Left forelimb (tissue), 1 donor: Measurements from ENCODE around the gene MSMO1.
"Not testable (repeated sequence)": the region's sequence is repeated elsewhere in the genome, so short reads cannot be mapped to it uniquely, and the experiment has no call there.

Experiments used
- DNase-seq: peaks from one replicate; pipeline ENCODE4 v3.0.0-alpha.2; 2018; ENCODE audit warnings: low spot score

Gene MSMO1

DNA sequence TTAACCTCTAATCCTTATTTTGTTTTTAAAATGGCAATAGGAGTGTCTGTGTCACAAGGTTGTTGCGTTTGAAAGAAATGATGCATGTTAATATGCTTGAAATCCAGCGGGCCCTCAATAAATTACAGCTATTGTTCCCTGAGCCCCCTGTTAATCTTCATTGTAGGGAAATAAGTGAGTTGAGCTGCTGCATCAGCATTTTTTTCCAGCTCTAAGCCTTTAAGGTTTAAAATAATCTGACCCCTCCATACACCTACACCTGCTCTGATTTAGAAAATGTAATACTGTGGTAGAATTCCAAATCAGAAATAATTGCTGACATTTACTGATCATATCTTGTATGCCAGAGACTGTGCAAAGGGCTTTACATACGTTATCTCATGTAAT is 2.6 kb upstream of the MSMO1 start:
- no peak for DNase-seq

DNA sequence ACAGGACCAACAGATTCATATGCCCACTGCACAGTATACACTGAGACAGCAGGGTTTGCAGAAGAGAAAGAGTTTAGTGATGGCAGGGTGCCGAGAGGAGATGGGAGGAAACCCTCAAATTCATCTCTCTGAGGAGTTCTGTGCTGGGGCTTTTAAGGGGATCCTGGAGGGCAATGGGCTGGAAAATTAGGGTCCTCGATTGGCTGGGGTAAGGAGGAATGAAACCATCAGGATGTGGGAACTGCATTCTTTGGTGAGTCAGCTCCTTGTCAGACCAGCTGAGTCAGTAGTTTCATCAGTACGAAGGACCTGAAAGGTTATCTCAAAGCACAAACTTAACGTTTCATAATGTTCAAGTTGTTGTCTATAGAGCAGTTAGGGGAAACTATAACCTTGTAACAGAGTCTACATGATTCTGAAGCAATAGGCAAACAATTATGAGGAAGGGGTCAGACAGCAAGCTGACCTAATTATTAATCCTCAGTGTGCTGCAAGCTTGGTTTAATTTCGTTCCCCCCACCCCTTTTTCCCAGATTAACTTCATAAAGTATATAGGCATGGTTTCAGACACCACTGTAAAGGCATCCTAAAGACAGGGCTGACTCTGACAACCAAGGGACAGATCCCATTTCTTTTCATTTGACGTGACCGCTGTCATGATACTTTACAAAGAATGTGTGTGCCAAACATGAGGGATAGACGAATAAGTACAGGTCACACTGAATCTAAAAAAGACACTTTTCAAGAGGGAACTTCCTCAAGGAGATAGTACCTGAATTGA is 1.5 kb upstream of the MSMO1 start:
- DNase-seq, result no peak

DNA sequence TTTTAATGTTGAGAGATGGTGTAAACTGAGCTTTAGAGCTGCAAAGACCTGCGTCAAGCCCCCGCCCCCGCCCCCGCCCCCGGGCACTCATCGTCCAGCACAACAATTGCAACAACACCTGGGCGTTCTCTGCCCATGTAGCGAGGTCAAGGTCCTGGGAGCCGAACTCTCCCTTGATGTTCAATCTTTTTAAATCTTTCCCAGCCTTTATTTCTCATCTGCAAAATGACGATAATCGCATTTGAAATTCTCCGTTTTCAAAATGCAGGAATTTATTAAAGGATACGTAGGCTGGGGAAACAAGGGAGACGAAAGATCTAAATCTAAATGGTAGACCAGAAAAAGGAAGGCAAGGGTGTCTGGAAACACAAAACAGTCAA is 648 bp upstream of the MSMO1 start:
- no peak for DNase-seq

DNA sequence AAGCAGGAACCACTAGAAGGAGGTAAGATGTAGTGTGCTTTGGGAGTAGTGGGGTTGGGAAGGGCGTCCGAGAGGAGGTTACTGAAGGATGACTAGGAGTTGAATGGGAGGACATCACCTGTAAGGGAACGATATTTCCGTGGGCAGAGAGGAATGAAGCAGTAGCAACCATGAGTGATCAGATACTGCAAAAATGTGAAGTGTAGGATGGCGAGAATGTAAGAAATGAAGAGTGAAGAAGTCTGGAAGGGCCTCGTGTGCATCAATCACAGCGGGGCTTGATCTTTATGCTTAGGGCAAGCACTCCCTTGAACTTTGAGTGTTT is 594 bp downstream of the MSMO1 start:
- DNase-seq, result no peak

DNA sequence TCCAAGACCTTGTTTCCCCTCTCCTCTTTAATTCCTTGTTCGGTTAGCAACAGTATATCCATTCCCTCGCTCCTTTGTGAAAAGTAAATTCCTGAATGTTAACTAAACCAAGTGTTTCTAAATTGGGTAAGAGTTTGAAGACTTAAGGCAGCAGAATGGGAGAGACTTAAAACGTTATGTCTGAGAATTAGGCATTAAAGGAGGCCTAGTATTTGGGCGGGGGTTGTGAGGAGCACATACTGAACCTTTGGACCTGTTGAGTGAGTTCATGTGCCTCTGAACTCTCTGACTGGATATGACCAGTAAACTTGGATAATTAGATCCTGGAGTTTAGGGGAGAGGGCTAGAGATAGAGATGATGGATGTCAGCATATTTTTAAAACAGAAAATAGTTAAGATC is 1.2 kb downstream of the MSMO1 start:
- no peak for DNase-seq

DNA sequence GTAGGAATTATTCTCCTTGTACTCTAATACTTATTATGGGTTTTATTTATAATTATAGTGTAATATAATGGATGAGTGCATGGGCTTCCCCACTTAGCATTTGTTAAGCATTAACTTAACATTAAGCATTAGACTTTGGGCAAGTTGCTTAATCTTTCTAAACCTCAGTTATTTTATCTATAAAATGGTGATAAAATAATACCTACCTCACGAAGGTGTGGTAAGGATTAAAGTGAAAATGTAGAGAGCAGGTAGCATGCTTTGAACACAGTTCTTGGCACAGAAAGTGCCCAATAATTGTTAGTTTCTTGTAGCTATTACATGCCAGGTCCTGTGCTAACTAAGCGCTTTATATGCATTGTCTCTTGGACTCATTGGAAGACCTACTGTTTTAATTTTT is 2.6 kb downstream of the MSMO1 start:
- DNase-seq, result no peak

DNA sequence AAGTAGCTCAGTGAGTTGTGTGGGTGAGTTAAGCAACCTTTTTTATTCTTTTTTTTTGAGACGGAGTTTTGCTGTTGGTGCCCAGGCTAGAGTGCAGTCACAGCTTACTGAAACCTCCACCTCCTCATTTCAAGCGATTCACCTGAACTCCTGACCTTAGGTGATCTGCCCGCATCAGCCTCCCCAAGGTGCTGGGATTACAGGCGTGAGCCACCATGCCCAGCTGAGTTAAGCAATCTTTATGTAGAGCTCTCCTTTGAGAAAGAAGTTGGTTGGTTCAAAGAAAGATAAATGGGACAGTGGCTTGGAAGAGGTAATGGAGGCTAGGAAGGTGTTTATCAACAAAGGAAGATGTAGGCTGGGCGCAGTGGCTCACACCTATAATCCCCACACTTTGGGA is 3.2 kb downstream of the MSMO1 start:
- DNase-seq, result no peak

DNA sequence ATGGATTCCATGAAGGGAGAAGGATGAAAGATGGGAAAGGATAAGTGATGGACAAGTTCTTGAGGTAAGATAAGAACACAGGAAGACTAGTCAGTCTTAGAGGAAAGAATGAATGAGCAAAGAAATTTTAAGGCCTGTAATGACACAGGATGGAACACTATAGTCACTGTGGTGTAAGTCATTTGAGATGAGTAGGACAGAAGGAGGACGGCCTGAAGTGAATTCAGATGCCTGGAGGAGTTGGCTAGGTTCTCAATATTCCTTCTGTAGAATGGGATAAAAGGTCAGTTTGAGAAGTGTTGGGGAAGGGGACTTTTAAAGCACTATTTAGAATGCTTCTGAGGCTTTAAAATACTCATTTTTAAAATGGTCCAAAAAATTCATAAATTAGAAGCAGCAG is 3.9 kb downstream of the MSMO1 start:
- no peak for DNase-seq

DNA sequence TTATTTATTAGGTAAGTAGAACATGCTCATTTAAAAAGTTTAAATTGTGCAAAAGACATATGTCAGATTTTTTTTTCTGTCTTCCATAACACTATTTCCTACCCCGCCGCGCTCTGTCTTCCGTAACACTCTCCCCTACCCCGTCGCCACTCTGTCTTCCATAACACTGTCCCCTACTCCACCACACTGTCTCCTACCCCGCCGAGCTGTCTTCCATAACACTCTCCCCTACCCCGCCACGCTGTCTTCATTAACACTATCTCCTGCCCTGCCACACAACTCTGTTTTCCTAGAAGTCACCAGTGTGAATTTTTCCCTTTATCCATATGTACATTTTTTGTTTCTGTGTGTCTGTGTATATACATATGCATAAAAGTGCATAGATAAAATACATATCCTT is 4.4 kb downstream of the MSMO1 start:
- no peak for DNase-seq

DNA sequence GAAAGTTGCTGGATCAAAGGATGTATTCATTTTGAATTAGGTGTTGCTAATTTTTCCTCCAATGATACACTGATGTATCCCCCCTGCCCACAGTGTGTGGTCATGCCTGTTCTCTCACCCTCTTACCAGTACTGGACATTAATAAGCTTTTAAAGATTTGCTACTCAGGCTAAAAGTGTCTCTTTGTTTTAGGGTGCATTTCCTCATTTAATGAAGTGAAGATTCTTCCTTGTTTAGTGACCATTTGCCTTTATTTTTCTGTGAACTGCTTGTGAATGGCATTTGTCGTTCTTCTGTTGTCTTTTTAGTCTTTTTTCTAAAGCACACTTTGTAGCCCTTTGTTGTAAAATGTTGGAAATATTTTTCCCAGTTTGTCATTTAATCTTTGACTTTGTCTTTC is 5.0 kb downstream of the MSMO1 start:
- DNase-seq, result no peak

DNA sequence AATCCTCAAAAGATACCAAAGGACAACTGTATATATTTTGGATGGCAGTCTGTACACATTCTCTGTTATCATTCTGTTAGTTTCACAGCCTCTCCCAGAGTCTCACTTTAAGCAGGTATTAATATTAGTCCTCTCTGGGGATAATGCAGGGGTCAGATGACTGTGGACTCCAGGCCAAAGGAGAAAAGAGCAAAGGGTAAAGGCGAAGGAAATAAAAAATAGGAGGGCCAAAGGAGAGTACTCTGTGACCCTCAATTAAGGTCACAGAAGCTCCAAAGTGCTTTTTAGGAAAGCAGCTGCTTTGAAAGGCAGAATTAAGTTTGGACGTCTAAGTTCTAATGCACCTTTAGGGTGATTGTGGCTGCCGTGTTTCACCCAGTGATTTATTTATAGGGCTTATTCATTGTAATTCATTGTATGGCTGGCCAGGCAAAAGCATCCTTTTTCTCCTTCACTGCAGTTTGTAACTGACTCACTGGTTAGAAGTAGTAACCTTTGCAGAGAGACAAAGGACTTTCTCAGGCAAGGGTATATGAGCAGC is 7.8 kb downstream of the MSMO1 start:
- DNase-seq, result no peak

DNA sequence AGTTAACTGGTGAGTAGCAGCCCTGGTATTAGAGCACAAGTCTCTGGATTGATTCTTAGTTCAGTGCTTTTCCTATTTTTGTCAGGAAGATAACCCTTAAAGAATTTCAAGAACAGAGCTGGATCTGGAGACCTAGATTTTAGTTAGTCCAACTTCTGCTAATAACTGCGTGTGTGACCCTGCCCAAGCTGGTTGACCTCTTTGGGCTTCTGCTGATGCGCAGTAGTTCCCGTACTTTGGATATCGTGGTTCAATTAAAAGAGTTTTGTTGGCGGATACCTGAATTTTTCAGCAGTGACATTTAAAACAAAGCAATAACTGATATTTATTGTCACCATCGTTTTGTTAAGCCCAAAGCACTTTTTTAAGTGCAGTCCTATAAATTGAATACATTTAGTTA is 9.3 kb downstream of the MSMO1 start:
- no peak for DNase-seq

DNA sequence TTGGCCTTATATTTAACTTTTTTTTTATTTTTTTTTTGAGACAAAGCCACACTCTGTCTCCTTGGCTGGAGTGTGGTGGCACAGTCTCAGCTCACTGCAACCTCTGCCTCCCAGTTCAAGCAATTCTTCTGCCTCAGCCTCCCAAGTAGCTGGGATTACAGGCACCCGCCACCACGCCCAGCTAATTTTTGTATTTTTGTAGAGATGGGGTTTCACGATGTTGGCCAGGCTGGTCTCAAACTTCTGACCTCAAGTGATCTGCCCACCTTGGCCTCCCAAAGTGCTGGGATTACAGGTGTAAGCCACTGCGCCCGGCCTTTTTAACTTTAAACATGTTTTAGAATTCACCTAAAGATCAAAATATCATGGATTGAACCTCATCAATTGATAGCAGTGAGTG is 14.9 kb downstream of the MSMO1 start:
- DNase-seq, result not testable (repeated sequence)

DNA sequence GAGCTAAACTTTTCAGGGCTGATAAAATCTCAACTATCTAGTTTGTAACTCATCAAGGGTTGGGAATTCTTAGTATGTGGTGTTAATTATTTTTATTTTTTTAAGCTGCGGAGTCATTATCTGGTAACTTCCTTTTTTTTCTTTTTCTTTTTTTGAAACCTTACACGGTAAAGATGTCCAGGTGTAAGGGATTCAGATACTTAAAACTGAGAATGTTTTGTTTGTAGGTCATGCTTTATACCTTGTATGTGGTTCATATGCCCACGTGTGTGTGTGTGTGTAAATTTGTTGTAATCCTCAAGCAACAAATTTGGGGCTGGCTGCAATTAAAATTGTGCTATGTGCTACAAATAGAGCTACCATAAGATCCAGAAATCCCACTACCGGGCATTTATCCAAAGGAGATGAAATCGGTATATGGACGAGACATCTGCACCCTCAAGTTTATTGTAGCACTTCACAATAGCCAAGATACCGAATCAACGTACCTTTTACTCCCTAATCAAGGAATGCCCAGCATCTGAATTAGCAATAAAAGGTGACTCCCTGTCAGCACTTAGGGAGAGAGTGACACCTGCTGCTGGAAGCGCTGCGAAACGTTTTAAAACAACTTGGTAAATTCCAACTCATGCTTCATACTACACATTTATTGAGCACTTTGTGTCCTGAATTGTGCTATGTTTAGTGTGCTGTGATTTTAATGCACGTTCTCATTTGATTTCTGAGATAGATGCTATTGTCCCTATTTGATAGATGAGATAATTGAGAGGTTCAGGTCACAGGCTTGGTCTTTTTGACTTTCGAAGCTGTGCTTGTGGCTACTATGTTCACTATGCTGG is 16.1 kb downstream of the MSMO1 start:
- DNase-seq, result no peak

DNA sequence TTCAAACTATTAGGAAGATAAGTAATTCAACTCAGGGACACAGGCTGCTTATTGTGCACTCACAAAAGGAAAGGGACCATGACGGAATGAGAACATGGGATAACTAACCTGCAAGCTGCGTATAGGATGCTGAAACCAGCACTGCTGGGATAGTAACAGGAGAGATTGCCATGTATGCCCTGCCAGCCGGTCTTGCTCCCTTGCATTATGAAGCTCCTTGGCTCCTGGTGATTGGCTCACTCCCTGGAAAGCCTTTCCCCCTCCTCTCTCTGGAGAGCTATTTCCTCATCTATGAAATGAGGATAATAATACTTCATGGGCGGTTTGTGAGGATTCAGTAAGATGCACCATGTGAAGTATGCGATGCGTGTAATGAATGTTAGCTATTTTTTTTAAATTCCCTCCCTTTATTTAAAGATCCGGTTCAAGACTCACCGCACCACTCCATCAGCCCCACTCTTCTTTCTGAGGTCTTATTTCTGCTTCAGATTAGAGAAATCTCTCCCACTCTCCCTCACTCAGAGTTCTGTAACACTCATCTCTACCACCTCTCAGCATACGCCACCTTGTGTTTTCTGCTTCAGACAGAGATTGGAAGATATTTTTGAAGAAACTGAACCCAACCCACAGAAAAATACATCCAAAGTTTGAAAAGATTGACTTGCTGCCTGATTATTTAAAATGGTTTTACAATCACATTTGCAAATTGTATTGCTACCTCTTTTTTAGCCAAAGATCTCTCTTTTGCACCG is 18.4 kb downstream of the MSMO1 start:
- DNase-seq, result no peak

DNA sequence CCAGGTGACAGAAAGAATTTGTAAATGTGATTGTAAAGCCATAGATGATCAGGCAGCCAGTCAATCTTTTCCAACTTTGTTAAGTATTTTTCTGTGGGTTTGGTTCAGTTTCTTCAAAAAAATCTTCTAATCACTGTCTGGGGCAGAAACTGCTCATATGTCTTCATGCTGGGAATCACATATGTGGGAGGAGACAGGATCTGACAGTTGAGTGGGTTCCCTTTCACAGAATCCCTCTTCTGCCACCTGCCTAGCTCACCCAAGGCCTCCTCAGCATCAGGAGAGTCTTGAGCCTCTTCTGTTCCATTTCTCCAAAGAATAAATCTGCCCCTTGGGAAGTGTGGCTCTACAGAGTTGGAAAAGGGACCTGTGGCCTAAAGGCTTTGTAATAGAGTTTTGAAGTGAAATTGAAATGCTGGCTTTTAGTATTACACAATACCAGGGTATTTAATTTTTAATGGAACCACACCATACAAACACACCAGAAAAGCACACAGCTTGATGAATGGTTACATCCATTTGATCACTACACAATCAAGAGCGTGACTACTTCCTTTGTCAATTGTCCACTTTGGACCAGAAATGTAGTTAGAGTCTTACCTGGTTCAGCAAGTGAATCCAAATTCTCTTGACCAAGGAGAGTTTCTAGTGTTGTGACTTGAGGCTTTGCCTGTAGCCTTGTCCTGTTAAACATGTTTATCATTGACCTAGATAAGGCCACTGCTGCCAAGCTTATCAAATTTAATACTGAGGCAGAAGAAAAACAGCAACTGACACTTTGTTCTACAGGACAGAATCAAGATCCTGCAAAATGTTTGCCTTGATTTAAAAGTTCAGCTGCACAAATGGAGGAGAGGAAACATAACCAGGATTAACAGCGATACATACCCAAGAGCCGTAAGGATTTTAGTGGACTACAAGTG is 20.4 kb downstream of the MSMO1 start:
- no peak for DNase-seq

DNA sequence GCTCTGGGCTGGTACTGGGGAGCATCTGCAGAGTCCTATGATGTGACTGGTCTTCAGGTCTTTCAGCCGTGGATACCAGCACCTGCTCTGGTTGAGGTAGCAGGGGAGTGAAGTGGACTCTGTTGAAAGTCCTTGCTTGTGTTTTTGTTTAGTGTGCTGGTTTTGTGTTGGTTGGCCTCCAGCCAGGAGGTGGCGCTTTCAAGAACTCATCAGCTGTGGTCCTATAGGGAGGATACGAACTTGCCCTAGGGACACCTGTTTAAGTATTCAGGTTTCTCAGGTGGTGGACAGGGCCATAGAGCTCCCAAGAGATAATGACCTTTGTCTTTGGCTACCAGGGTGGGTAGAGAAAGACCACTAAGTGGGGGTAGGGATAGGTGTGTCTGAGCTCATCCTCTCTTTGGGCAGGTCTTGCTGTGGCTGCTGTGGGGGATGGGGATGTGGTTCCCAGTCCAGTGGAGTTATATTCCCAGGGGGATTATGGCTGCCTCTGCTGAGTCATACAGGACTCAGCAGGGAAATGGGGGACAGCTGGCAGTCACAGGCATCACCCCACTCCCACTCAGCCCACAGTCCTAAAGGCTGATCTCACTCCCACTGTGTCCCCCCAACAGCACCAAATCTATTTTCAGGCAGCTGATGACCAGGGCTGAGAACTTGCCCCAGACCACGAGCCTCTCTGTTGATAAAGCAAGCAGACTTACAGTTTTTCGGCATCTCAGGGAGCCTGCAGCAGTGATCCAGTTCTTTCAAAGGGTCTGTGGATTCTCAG is 24.1 kb downstream of the MSMO1 start:
- no peak for DNase-seq

DNA sequence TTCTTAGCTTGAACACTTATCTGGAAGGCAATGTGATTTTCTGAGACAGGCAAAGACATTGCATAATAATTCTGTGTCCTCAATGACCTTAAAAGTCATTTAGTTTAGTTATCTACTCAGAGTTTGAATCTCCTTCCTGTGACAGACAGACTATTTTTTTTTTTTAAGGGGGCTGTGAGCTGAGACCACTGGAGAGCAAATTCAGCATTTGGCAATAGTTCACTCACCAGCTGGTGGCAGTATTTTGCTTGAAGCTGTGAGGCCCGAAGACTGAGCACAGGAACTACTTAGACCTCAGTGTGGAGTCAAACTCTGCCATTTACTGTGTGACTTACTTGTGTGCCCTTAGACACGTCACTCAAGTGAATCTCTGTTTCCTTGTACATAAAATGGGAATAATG is 28.4 kb downstream of the MSMO1 start:
- no peak for DNase-seq

DNA sequence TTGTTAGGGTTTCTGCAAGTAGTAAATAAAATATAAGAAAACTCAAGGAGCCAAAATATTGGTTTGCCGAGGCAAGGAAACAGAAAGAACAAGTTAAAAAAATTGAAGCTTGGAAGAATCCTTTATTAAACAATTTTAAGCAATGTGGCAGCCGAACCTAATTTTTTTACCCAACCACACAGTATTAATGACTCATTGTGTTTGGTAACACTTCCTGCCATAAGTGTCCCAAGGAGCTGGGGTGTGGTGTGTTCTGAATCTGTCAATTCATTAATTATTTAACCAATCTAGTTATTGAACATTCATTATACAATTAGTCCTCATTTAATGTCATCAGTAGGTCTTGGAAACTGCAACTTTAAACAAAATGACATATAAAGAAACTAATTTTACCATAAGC is 32.0 kb downstream of the MSMO1 start:
- no peak for DNase-seq

DNA sequence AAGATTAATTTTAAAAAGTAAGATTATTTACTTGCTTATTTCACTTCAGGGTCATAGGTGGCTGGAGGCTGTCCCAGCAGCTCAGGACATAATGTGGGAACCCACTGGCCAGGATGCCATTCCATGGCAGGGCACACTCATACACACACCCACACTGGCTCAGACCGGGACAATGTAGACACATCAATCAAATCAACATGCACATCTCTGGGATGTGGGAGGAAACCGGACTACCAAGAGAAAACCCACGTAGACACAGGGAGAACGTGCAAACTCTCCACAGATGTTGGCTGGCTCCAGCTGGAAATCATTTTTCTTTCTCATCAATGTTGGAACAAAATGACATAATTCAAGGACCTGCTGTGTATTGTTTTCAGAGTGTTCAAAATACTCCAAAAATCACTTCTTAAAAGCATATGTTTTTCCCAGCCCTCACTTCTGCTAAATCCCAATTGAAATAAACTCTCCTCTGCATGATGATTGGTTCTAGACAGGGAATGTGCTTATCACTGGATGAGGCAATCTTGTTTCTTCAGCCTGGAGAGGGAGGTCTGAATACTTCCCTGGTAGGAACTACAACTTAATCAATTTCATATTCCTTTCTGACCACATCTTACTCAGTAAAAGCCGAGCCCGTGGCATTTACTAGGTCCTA is 32.7 kb downstream of the MSMO1 start:
- DNase-seq, result no peak
